ENCODE data around the gene ZBTB7C.
"Not testable (repeated sequence)": the region's sequence is repeated elsewhere in the genome, so short reads cannot be mapped to it uniquely, and the experiment has no call there.

Gene ZBTB7C

DNA sequence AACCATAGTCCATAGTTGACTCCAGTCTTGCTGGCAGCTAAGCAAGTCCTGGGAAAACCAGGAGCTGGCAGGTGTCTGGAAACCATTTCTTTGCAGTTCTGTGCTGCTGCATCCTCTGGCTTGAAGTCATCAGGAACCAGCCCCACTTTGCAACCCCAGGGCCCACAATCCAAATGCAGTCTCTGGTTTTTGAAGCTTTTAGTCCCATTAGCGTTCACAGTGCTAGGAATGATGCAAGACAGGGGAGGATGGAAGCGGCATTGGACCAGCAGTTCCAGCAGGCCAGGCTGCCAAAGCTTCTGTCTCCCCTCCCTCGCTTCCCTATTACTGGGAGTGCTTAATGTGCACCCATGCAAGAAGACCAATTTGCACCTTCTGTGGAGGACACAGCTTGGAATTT, 106.4 kb downstream of the ZBTB7C start:
- DNase-seq (ENCODE audit: low read depth in 2 of 2) = no peak

DNA sequence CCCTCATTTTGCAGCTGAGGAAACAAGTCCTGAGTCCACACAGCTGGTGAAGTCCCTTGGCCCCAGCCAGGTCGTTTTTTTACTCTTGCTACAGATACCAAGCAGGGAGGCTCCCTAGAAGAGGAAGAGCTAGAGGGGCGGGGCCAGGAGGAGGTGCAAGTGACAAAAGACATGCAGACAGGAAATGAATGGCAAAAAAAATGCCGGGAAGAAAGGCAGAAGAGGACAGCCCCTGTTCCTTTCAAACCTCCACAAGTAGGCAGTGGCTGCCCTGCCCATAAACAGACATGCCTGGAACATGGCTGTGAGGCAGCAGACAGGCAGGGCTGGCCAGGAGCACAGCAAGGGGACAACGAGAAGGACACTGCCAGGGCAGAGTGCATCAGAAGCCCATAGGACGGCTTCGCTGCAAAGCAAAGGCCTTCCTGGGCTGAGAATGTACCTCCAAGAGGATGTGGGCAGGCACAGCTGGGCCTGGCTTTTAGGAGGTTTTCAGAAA, 108.7 kb downstream of the ZBTB7C start:
- no peak for DNase-seq (ENCODE audit: low read depth in 2 of 2)

DNA sequence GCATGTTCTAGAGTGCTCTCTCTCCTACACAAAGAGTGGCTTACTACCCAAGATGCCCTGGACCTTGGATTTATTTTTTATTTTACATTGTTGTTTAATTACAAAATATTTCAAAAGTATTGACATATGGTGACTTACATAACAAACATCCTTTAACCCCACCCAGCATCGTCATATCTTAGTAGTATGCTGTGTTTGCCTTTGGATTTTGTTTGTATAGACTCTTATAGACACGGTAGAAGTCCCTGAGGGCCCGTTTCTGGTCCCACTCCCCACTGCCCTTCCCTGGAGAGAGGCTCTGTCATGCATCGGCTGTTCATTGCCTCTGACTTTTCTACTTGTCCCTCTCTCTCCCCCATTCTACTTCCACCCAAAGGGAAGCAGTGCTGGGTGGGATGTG, 112.0 kb downstream of the ZBTB7C start:
- DNase-seq (ENCODE audit: low read depth in 2 of 2) = no peak

DNA sequence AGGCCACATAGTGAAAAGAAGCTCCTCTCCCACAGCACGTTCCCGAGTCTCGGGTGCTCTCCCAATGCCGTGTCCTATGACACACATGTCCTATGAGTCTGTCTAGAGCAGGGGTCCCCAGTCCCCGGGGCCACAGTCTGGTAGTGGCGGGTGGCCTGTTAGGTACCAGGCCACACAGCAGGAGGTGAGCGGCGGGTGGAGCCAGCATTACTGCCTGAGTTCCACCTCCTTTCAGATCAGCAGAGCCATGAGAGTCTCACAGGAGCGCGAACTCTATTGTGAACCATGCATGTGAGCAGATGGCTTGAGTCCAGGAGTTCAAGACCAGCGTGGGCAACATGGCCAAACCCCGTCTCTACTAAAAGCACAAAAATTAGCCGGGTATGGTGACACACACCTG, 112.6 kb downstream of the ZBTB7C start:
- no peak for DNase-seq (ENCODE audit: low read depth in 2 of 2)

DNA sequence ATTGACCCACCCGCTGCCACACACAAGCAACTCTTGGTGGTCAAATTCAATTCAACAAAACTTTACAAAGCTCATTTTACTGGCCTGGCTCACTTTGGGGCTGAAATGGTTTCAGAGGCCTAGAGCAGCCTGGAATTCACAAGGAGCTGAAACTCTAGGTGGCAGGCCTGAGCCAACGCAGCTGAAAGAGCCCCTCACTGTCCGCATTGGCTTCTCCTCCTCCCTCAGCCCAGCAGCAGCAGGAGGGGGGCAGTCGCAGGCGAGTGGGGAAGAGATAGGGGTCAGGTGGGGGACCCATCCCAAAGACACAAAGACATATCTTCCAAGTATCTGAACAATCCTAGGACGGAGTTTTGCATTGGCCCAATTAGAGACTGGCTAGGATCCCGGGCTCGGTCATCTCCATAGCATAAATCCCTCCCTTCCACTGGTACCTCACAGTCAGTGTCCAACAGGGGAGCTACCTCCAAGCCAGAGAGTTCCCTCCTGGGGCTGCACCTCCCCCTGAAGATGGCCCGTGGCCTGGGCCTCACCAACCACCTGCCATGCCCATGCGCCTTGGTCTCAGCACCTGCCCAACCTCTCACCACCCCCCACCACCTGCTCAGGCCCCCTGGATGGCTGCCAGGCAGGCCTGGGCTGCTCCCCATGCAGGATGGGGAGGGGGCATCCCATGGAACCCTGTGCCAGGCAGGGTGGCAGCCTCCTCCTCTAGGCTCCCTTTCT, 113.4 kb downstream of the ZBTB7C start:
- DNase-seq (ENCODE audit: low read depth in 2 of 2) = no peak

DNA sequence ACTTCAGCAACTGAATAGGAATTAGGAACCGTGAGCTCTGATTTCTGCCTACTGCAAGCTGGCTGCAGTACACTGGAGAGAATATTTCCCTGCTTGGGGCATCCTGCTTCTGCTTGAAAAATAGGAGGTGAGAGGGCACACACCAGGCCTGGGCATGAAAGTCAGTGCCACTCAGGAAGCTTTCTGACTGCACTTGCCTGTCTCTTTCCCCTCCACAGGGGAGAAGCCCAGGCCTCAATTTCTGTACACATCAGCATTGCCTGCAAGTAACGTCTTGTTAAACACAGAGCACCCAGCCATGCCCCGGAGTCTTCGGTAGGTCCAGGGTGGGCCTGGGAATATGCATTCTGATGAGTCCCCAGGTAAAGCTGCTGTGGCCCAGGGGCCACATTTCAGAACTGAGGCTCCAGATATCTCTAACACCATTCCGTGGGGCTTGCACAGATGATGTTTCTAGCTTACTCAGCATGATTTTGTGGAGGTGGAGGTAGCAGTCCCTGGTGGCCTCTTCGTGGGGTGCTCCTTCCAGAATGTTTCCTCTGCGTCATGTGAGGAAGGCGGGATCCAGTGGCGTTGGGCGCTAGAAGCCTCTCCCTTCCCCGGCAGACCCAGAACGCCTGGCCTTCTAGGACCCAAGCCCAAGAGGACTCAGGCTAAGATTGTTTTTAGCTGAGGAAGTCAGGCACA, 114.1 kb downstream of the ZBTB7C start:
- no peak for DNase-seq (ENCODE audit: low read depth in 2 of 2)

DNA sequence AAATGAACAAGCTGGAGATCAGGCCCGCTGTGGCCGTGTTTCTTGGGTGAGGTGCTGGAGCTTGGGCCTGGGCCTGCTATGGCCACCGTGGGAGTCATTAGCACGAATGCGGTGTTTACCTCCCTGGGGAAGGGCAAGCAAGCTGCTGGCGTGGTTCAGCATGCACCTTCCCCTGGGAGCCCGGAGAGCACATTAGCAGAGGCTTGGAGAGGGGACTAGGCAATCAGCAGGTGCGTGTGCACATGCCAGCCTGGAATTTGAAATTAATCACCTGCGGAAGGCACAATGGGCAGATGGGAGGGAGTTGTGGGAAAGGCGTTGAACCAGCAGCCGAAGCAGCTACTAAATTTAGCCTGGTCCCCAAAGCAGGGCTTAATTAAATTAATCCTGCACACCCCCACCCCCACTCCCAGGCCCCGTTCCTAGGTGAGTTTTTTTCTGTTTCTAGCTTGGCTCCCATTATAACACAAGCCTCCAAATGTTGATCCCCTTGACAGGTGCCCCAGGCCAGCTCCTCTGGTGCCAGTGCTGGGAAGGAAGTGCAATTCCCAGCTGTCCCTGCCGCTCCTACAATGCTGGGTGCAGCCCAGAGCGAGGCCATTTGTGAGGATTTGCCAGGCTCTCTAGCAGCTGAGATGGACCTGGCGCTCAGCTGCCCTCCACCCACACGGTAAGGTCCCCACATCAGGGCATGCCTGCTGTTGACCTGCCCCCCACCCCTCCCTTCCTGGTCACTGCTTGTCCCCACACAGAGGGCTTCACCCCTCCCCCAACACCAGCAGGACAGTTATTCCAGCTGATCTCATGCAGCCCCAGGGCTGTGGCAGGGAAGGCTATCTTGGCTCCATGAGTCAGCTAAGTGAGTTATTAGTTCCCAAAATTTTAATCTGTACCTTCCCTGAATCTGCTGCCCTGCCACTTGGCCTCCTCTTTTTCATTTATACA, 115.0 kb downstream of the ZBTB7C start:
- no peak for DNase-seq (ENCODE audit: low read depth in 2 of 2)

DNA sequence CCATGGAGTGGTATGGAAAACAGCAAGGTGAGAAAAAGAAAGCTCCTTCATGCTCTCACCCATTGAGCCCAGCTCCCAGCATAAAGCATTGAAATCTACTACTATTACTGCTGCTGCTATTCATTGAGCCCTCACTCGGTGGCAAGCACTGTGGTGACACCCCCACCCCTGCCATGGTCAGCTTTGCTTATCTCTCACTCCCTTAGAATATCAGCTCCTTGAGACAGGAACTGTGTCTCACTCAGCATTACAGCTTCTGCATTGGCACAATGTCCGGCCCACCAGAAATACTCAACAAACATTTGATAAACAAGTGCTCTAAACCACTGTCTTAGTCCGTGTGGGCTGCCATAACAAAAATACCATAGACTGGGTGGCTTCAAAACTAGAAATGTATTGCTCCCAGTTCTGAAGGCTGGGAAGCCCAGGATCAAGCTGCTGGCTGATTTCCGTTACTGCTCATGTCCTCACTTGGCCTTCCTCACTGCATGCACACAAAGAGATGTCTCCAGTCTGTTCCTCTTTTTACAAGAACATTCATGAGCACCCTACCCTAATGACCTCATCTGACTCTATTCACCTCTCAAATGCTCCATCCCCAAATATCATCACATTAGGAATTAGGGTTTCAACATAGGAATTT, 116.3 kb downstream of the ZBTB7C start:
- no peak for DNase-seq (ENCODE audit: low read depth in 2 of 2)

DNA sequence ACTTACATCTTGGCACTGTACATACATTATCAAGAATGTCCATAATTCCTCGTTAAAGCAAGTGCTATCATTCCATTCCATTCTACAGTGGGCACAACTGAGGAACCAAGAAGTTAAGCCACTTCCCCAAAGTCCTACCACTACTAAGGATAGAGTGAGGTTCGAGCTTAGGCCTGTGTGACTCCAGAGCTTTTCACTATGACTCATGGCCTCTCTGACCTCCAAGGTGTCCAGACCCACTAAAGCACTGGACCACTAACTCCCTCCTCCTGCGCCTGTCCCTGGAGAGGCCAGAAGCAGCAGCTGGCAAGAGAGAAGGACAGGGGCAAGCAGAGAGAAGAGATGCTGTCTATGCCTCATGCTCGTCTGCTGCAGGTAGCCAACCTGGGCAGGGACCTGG, 117.0 kb downstream of the ZBTB7C start:
- DNase-seq (ENCODE audit: low read depth in 2 of 2) = no peak

DNA sequence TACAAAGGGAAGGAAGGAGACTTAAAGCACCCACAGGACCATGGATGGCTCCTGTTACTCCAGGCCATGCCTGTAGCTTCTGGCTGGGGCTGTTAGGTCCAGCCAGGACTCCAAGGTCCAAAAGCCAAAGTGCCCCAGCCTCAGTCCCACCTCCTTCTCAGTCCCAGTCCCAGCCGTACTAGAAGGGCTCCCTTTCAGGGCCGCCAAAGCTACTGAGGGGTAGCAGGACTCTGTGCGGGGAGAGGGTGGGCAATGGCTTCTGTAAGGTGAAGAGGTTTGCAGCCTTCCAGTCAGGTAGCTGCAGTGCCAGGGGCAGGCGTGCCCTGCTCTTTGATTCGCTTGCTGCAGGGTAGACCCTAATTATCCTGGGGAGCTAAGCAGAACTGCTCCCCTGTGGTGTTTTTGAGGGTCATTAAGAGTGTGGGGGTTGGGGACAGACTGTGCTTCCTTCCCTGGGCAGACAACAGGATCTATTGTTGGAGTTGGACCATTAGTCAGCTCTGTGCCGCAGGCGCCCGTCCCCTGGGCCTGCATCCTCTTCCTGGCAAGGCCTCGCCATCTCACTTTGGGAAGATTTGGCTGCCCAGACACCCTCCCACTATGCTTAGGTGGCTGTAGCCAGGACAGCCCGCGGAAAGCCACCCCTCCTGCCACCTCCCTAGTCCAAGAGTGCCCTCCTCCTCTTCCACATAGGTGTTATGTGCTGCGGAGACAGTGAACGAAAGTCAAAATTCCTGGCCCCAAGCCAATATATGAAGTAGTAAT, 118.8 kb downstream of the ZBTB7C start:
- DNase-seq (ENCODE audit: low read depth in 2 of 2) = no peak

DNA sequence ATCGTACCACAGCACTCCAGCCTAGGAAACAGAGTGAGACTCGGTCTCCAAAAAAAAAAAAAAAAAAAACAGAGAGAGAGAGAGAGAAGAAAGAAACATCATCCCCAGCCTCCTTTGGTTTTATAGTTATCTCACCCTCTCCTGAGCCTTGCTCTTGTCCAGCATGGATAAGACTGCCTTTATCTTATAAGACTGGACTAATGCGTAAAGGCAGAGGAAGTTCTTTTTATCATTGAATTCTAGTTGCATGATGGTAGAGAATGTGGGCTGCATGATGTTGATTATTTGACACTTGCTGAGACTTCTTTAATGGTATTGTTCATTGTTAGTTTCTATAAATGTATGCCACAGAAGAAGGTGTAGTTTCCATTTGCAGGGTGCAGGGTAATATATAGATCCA, 124.4 kb downstream of the ZBTB7C start:
- DNase-seq (ENCODE audit: low read depth in 2 of 2) = no peak

DNA sequence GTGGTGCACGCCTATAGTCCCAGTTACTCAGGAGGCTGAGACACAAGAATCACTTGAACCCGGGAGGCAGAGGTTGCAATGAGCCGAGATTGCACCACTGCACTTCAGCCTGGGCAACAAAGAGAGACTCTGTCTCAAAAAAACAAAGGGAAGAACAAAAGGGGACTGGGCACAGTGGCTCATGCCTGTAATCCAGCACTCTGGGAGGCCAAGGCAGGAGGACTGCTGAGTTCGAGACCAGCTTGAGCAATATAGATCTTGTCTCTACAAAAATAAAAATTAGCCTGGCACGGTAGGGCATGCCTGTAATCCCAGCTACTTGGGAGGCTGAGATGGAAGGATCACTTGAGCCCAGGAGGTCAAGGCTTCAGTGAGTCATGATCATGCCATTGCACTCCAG, 125.2 kb downstream of the ZBTB7C start:
- DNase-seq (ENCODE audit: low read depth in 2 of 2) = not testable (repeated sequence)

DNA sequence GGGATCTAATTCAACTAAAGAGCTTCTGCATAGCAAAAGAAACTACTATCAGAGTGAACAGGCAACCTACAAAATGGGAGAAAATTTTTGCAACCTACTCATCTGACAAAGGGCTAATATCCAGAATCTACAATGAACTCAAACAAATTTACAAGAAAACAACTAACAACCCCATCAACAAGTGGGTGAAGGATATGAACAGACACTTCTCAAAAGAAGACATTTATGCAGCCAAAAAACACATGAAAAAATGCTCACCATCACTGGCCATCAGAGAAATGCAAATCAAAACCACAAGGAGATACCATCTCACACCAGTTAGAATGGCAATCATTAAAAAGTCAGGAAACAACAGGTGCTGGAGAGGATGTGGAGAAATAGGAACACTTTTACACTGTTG, 127.7 kb downstream of the ZBTB7C start:
- not testable (repeated sequence) for DNase-seq (ENCODE audit: low read depth in 2 of 2)

DNA sequence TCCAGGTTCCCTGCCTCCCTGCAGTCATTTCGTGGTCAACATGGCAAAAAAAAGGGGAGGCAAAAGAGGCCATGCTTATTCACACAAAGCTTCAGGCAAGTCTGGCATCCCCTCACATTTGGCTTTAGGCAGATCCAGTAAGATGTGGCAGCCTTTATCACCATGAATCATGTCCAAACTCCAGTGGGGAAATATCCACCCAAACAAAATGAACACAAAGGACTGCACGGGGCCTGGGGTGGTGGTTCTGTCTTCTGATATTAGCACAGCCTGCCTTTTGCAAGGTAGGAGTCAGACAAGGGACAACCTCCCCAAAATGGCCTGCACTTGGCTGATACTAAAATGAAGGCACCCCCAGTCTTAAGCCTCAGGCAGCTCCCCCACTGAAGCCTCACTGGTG, 129.9 kb downstream of the ZBTB7C start:
- DNase-seq (ENCODE audit: low read depth in 2 of 2) = no peak

DNA sequence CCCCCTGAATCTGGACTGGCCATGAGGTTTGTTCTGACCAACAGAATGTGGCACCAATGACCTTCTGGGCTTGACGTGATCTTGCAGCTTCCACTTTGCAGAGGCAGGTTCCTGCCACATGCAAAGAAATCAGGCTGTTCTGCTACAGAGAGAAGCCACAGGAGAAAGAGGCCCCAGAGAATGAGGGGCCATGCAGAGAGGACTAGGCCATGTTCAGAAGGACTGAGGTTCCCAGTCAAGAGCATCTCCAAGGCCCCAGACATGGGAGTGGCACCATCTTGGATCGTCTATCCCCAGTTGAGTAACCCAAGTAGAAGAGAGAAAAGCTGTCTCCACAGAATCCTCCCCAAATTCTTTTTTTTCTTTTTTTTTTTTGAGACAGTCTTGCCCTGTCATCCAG, 131.1 kb downstream of the ZBTB7C start:
- no peak for DNase-seq (ENCODE audit: low read depth in 2 of 2)

DNA sequence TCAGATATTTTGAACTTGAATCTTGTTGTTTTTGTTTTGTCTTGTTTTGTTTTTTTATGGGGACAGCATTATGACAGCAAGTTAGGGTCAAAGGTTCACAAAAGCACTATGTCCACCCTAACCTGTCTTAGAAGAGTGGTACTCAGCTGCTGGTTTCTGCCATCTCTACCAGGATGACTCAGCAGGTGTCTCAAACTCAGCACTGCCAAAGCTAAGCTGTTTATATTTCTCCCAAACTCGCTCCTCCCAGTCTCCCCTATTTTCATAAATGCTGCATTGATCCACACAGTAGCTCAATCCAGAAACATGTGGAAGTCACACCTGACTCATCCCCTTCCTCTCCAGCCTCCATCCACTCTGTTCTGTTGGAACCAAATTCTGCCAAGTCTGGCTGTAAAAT, 134.9 kb downstream of the ZBTB7C start:
- no peak for DNase-seq (ENCODE audit: low read depth in 2 of 2)

DNA sequence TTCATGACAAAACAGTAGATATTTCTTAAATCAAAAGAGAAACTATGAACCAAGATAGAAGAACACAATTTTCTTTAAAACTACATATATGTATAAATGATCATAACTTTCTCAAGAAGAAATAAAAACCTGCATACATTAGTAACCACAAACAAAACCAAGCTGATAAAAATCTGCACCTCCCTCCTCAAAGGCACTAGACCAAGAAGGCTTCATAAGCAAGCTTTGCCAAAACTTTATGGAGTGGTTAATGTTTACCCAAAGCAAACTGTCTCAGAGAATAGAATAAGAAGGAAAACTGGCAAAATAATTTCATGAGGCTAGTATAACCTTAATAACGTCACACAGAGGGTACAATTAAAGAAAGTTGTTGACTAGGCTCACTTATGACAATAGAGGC, 138.3 kb downstream of the ZBTB7C start:
- DNase-seq (ENCODE audit: low read depth in 2 of 2) = no peak

DNA sequence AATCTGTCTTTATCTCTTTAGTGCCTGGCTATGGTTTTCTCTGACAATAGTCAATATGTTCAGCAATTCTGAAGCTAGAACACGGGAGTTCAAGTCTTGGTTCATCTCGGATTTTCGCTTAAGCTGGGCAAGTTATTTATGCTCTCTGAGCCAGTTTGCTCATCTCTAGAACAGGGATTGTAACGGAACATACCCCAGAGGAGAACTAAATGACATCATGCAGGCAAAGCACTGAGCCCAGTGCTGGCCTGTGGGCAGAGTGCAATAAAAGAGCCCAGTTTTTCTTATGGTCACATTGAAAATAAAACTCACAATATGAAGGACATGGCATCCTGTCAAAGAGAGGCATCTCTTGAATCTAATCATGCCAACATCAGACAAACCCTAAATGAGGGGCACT, 143.9 kb downstream of the ZBTB7C start:
- DNase-seq (ENCODE audit: low read depth in 2 of 2) = no peak

DNA sequence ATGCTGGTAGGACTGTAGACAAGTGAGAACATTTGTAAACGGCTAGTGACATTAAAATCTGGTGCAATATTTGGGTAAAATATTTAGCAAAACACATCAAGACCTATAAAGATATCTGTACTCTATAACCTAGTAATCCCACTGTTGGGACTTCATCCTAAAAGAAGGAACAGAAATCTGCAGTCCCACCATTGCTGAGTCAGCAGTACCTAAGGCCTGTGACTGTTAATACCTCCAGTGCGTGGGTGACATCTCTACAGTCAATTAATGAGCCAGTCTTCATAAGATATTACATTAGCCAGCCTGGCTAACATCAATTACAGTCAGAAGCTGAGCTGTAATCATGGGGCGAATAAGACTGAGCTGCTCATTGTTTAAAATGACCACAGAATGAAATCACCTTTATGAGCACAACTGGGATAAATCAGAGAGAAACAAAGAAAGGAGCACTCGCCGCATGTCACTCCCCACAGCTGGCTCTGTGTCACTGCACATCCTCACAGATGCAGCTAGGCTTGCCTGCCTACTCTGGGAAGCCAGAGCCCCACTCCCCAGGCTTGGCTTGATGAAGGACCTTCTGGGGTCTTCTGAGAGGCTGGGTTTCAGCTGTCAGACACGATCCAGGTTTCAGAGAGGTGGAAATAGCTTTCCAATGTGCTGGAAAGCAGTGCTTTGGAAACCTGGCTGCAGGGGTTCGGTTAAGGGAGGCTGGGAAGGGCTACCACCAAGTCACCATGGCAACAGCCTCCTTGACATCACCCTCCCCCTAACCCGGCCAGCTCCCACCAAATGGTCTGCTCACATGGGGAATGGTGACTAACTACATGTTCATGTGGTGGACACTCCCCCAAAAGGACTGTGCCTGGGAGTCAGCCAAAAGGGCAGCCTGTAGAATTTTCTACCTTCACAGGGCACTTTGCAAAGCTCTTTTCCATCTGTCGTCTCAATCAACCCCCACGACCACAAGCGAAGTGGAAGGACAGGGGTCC, 145.0 kb downstream of the ZBTB7C start:
- no peak for DNase-seq (ENCODE audit: low read depth in 2 of 2)
